ENCODE measurements around the gene EMP3.

EMP3 gene

GRCh38 chr19:48362716-48363499, 37.6 kb downstream of the EMP3 start:
- no peak; the same call in 1 of the 2 replicates for TF ChIP-seq CTCF (conservative IDR thresholded peaks at IDR 0.05; ENCODE audit: low read length)
- DNase-seq (ENCODE audit: low read depth): peak; percentile 93
- peak overlapping the region; percentile 88 for H3K4me3 ChIP-seq (ENCODE audit: low read length)

GRCh38 chr19:48363500-48363809, 38.1 kb downstream of the EMP3 start:
- no peak for DNase-seq (ENCODE audit: low read depth)
- no peak for TF ChIP-seq CTCF (conservative IDR thresholded peaks at IDR 0.05; ENCODE audit: low read length)
- peak overlapping the region; percentile 88 for H3K4me3 ChIP-seq (ENCODE audit: low read length)

GRCh38 chr19:48363810-48364597, 38.7 kb downstream of the EMP3 start, which contains the start of the genes SYNGR4 and TMEM143:
TSS of gene SYNGR4 (plus strand) at chr19:48364367. CDS start at chr19:48365843, 1,476 bp downstream.
TSS of gene TMEM143 (minus strand) at chr19:48363940. CDS start at chr19:48363920, 20 bp downstream.
- peak; percentile 99 for DNase-seq (ENCODE audit: low read depth)
- TF ChIP-seq CTCF (conservative IDR thresholded peaks at IDR 0.05; ENCODE audit: low read length): no peak
- peak within 1 kb of the TSS; percentile 88 for H3K4me3 ChIP-seq (ENCODE audit: low read length)

GRCh38 chr19:48364598-48365348, 39.4 kb downstream of the EMP3 start:
- no peak for DNase-seq (ENCODE audit: low read depth)
- TF ChIP-seq CTCF (conservative IDR thresholded peaks at IDR 0.05; ENCODE audit: low read length): no peak
- H3K4me3 ChIP-seq (ENCODE audit: low read length): peak overlapping the region; percentile 88; the same call in 1 of the 2 replicates

- no peak for DNase-seq (ENCODE audit: low read depth)
- no peak overlapping the region for H3K4me3 ChIP-seq (ENCODE audit: low read length)
- TF ChIP-seq CTCF (conservative IDR thresholded peaks at IDR 0.05; ENCODE audit: low read length): no peak
These were observed 40.2 kb downstream of the EMP3 start for GRCh38 chr19:48365602-48366001.

GRCh38 chr19:48367855-48368254, 42.5 kb downstream of the EMP3 start:
- no peak overlapping the region for H3K4me3 ChIP-seq (ENCODE audit: low read length)
- no peak for DNase-seq (ENCODE audit: low read depth)
- no peak for TF ChIP-seq CTCF (conservative IDR thresholded peaks at IDR 0.05; ENCODE audit: low read length)

All from AG10803 (cell line).